ENCODE measurements around the gene CSF3R. TPM values are rescaled to one million over a fixed set of nuclear protein-coding genes. Genes with fewer than 3 reads are reported as not detected.

CSF3R gene
- total RNA-seq, 1 experiment from 2014 or later = not detected

GRCh38 chr1:36475910-36476604 lies 6.7 kb downstream of the CSF3R start:
- no peaks in the 10 kb centered on the region for H3K36me3 ChIP-seq (ENCODE audit: low read depth, low read length)
- no TSS peak for BruUV-seq (replicated peaks)
- TF ChIP-seq EZH2phosphoT487 (IDR thresholded peaks at IDR 0.05; ENCODE audit: borderline replicate concordance, low read length) (no peak), EZH2 (IDR thresholded peaks at IDR 0.05; ENCODE audit: low read length, unreplicated experiment) (no peak)
- TF ChIP-seq, protein P1, sequence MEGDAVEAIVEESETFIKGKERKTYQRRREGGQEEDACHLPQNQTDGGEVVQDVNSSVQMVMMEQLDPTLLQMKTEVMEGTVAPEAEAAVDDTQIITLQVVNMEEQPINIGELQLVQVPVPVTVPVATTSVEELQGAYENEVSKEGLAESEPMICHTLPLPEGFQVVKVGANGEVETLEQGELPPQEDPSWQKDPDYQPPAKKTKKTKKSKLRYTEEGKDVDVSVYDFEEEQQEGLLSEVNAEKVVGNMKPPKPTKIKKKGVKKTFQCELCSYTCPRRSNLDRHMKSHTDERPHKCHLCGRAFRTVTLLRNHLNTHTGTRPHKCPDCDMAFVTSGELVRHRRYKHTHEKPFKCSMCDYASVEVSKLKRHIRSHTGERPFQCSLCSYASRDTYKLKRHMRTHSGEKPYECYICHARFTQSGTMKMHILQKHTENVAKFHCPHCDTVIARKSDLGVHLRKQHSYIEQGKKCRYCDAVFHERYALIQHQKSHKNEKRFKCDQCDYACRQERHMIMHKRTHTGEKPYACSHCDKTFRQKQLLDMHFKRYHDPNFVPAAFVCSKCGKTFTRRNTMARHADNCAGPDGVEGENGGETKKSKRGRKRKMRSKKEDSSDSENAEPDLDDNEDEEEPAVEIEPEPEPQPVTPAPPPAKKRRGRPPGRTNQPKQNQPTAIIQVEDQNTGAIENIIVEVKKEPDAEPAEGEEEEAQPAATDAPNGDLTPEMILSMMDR (conservative IDR thresholded peaks at IDR 0.05; ENCODE audit: low read depth, low read length) = no peak
- no peaks in the 10 kb centered on the region for H3K9me3 ChIP-seq (ENCODE audit: low read length)
- no peaks in the 10 kb centered on the region for H3K4me1 ChIP-seq (ENCODE audit: insufficient read depth, low read length)
- no peak overlapping the region for H3K9ac ChIP-seq (ENCODE audit: low read length)
- no peaks in the 10 kb centered on the region for H4K20me1 ChIP-seq (ENCODE audit: low read length)
- CTCF ChIA-PET = no interaction called here
- POLR2A ChIA-PET (ENCODE audit: unreplicated experiment) = no interaction called here
- H3K27me3 ChIP-seq (ENCODE audit: low read length) = no peaks in the 10 kb centered on the region
- H3K4me3 ChIP-seq (ENCODE audit: low read length) = no peak overlapping the region
- no peaks in the 10 kb centered on the region for H3K79me2 ChIP-seq (ENCODE audit: low read length)
- no peaks in the 10 kb centered on the region for H3F3A ChIP-seq (ENCODE audit: low read length, unreplicated experiment)
- no peaks in the 10 kb centered on the region for H3K9me2 ChIP-seq (replicated peaks; ENCODE audit: low read length)
- ATAC-seq (no peak), DNase-seq (no peak)
- intact Hi-C loops (cut with micrococcal nuclease) = no loop called here
- H3K27ac ChIP-seq (ENCODE audit: low read length) = no peak overlapping the region
- no peak overlapping the region for H3K4me2 ChIP-seq (ENCODE audit: low read length)
- H2AFZ ChIP-seq (ENCODE audit: low read length) = no peak overlapping the region

GRCh38 chr1:36475341-36475740 lies 7.4 kb downstream of the CSF3R start:
- no peak for ATAC-seq
- TF ChIP-seq EZH2 (IDR thresholded peaks at IDR 0.05; ENCODE audit: low read length, unreplicated experiment) (no peak), EZH2phosphoT487 (IDR thresholded peaks at IDR 0.05; ENCODE audit: borderline replicate concordance, low read length) (no peak)
- TF ChIP-seq, protein P1 (conservative IDR thresholded peaks at IDR 0.05; ENCODE audit: low read depth, low read length) = no peak
- intact Hi-C loops (cut with micrococcal nuclease) = no loop called here
- Histone ChIP-seq H2AFZ (ENCODE audit: low read length) (no peak overlapping the region), H3K4me2 (ENCODE audit: low read length) (no peak overlapping the region), H3K27ac (ENCODE audit: low read length) (no peak overlapping the region), H3K9me3 (ENCODE audit: low read length) (no peaks in the 10 kb centered on the region), H3K9me2 (replicated peaks; ENCODE audit: low read length) (no peaks in the 10 kb centered on the region), H3K9ac (ENCODE audit: low read length) (no peak overlapping the region), H3K27me3 (ENCODE audit: low read length) (no peaks in the 10 kb centered on the region), H4K20me1 (ENCODE audit: low read length) (no peaks in the 10 kb centered on the region), H3K36me3 (ENCODE audit: low read depth, low read length) (no peaks in the 10 kb centered on the region), H3K4me1 (ENCODE audit: insufficient read depth, low read length) (no peaks in the 10 kb centered on the region), H3K4me3 (ENCODE audit: low read length) (no peak overlapping the region), H3F3A (ENCODE audit: low read length, unreplicated experiment) (no peaks in the 10 kb centered on the region), H3K79me2 (ENCODE audit: low read length) (no peaks in the 10 kb centered on the region)
- ChIA-PET CTCF (no interaction called here), POLR2A (ENCODE audit: unreplicated experiment) (no interaction called here)
- no peak for DNase-seq
- no TSS peak for BruUV-seq (replicated peaks)

DNA sequence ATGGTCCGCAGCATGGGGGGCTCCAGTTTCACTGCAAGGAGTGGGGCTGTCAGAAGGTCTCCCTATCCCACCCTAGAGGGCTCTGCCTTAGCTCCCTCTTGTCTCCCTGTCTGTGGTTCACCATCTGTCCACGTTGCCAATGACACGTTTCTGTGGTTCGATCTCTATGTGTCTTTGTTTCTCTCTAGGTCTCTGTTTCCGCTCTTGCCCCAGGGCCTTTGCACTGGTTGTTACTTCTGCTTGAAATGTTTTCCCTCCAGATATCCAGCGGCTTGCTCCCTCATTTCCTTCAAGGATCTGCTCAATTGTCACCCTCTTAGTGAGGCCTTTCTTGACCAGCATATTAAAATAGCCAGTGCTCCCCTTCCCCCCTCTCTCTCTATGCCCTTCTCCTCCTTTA lies 10.1 kb downstream of the CSF3R start:
- ChIA-PET POLR2A (ENCODE audit: unreplicated experiment) (no interaction called here), CTCF (no interaction called here)
- ATAC-seq (no peak), DNase-seq (no peak)
- Histone ChIP-seq H3K27ac (ENCODE audit: low read length) (no peak overlapping the region), H4K20me1 (ENCODE audit: low read length) (no peaks in the 10 kb centered on the region), H3K4me2 (ENCODE audit: low read length) (no peak overlapping the region), H3K27me3 (ENCODE audit: low read length) (no peaks in the 10 kb centered on the region), H3K36me3 (ENCODE audit: low read depth, low read length) (no peaks in the 10 kb centered on the region), H2AFZ (ENCODE audit: low read length) (no peak overlapping the region), H3K9ac (ENCODE audit: low read length) (no peak overlapping the region), H3K4me1 (ENCODE audit: insufficient read depth, low read length) (no peaks in the 10 kb centered on the region), H3K9me3 (ENCODE audit: low read length) (no peaks in the 10 kb centered on the region), H3K79me2 (ENCODE audit: low read length) (no peaks in the 10 kb centered on the region), H3K9me2 (replicated peaks; ENCODE audit: low read length) (no peaks in the 10 kb centered on the region), H3K4me3 (ENCODE audit: low read length) (no peak overlapping the region), H3F3A (ENCODE audit: low read length, unreplicated experiment) (no peaks in the 10 kb centered on the region)
- intact Hi-C loops (cut with micrococcal nuclease) = no loop called here
- BruUV-seq (replicated peaks) = no TSS peak
- no peak for TF ChIP-seq EZH2phosphoT487 (IDR thresholded peaks at IDR 0.05; ENCODE audit: borderline replicate concordance, low read length)
- TF ChIP-seq, protein P1 (conservative IDR thresholded peaks at IDR 0.05; ENCODE audit: low read depth, low read length) = no peak
- no peak for TF ChIP-seq EZH2 (IDR thresholded peaks at IDR 0.05; ENCODE audit: low read length, unreplicated experiment)

All from PC-3 (cell line).